Fibroblast of the conjunctiva (primary cell): Measurements from ENCODE around the gene CTNNA3.

Source experiments
- DNase-seq: peaks from one replicate; pipeline ENCODE4 v3.0.0-alpha.2; 2010; ENCODE audit warnings: low read depth

Gene CTNNA3

DNA sequence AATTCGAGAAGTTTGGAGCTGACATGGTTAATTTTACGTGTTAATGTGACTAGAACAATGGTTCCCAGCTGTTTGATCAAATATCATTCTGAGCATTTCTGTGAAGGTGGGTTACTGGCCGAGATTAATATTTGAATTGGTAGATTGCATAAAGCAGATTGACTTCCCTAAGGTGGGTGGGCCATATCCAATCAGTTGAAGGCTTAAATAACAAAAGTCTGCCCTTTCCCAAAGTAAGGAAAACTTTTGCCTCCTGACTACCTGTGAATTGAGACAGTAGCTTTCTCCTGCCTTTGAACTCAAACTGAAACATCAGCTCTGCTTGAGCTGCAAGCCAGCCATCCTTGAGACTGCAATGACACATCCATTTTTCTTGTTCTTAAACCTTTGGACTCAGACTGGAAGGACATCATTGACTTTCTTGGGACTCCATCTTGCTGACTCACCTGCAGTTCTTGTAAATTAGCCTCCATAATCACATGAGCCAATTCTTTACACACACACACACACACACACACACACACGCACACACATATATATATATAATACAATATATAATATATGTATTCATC is 833.2 kb downstream of the CTNNA3 start:
- no peak for DNase-seq

DNA sequence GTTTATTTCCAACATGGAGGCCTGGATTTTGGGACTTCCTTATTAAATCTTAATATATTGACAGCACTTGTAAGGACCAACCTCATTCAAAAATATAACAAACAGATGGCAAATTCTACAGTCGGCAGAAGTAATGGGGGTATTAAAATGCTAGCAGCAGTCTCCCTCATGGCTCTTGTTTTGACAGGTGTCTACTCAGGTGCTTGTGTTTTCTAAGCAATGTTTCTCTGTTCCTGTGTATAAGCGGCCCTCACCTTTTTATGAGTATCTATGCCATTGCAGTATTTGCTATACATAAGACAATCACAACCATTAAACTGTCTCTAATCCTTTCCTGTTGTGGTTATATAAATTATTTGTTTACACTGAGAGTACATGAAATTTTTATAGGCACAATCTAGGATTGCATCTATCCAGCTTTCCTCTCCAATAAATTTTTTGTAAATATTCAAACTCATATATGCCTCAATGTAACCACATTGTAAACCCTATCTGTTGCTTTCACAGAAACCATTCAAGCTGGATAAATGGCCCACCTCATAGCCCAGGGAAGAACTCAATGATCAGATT is 835.5 kb downstream of the CTNNA3 start:
- no peak for DNase-seq

DNA sequence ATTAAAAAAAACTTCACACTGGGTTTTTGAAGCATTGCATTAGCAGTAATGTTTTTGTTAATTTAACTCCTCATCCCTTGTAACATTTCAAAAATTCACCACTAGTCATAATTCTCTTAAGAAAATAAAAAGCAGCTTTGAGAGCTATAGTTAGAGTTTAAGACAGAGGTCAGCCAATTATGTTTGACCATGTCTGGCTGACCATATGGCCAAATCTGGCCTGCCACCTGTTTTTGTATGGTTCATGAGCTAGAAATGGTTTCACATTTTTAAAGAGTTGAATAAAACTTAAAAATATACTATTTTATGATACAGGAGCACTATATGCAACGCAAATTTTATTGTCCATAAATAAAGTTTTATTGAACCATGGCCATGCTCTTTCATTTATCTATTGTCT is 843.2 kb downstream of the CTNNA3 start:
- no peak for DNase-seq

- no peak for DNase-seq
Measured at GRCh38 chr10:66848856-66849255, 847.1 kb downstream of the CTNNA3 start.

GRCh38 chr10:66844176-66844942 is 851.6 kb downstream of the CTNNA3 start:
- no peak for DNase-seq

DNA sequence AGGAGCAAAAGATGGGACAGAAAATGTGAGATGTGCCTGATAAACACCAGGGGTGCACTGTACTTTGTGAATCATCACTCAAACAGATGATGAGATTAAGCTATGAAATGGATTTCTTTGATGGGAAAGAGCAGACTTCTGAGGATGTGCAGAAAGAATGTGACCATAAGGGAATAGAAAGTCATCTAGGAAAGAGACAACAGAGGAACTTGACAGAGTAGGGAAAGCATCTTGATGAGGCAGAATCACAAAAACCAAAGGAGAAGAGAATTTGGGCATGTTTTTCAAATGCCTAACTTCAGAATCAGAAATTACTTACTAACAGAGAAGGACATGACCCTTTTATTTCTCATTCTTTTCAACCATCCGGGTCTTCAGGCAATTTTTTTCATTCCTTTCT is 852.6 kb downstream of the CTNNA3 start:
- DNase-seq = no peak

- no peak for DNase-seq
Measured at GRCh38 chr10:66842867-66843266, 853.1 kb downstream of the CTNNA3 start.

DNA sequence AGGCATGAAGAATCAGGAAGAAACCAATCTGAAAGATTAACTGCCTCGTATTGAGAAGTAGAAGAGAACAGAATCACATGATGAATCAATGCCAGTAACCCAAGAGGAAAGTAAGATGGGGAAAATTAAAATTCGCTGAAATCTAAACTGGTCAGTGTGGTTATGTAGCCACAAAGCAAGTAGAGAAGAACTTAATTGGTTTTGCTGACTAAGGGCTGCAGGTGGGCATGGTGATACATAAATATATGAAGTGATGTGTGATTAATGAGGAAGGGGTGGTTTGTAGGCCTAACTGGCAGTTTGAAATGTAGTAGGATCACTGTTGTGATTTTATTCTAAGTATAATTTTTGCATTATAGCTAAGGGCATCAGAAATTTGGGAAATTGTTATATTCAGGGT is 853.6 kb downstream of the CTNNA3 start:
- DNase-seq = no peak

GRCh38 chr10:66838656-66839055 is 857.3 kb downstream of the CTNNA3 start:
- DNase-seq = no peak

- no peak for DNase-seq
Measured at GRCh38 chr10:66837990-66838389, 858.0 kb downstream of the CTNNA3 start.

- no peak for DNase-seq
Measured at GRCh38 chr10:66837335-66837734, 858.7 kb downstream of the CTNNA3 start.

DNA sequence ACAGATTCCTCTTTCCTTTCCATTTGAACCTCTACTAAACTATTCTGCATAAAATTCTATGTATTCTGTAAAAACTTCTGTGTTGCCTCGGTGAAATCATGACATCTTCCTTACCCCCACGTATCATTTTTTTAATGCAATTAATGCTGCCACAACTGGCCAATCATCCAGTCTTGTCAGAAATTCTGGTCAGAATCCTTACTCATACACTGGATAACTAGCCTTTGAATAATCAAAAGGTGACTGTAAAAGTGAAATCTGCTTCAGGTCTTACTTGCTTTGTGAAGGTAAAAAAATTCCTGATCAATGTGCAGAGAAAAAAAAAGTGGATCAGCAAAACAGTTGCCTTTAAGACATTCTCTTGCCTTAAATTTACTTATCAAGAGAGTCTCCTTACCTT is 859.2 kb downstream of the CTNNA3 start:
- DNase-seq = no peak

- no peak for DNase-seq
Measured at GRCh38 chr10:66836057-66836456, 859.9 kb downstream of the CTNNA3 start.

DNA sequence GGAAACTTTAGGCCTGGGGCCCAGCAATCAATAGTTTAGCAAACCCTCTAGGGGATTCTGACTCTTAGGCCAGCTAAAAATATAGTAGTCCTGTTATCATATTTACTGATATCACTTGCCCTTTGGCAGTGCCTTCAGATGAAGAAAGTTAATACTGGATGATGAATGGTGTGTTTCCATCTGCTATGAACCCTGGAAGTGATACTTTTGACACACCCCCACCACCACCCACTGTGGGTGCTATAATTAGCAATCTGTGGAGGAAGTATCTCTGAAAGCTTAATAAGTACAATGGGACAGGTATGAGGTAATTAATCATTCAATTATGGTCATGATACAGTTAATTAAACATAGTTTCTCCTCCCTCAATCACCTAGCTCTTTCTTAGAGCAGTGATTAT is 860.6 kb downstream of the CTNNA3 start:
- DNase-seq = no peak

DNA sequence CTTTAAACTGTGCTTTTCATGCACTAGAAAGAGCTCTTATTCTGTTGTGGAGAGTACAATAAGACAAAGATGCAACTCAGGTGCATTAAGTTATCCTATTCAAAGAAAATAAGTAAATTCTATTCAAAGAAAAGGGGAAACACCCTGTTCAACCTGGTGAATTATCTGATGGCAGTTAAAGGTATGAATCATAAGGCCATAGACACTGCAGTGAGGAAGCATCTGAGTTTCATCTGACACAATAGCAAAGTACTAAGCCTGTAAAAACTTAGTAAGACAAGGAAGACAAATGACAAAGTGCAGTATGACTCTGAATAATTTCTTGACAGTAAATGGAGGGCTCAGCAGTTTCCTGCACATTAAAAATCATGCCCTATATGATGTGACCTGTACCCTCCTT is 861.2 kb downstream of the CTNNA3 start:
- DNase-seq = no peak

DNA sequence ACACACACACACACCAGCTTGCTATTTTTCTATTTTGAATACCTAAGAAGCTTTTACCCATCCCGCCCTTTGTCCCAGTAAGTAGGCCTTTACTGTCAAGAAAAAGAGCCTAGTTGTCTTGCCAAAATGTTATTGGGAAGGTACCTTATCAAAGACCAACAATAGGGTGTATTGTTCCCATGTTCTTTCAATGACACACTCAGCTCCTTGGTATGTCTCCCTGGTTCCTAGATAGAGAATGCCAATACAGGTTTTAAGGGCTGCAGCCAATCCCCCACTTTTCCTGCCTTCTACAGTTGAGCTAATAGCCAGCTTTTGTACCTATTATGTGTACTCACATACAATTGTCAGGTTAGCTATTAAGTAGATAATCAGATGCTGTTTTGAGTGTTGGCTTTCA is 862.1 kb downstream of the CTNNA3 start:
- DNase-seq = no peak

DNA sequence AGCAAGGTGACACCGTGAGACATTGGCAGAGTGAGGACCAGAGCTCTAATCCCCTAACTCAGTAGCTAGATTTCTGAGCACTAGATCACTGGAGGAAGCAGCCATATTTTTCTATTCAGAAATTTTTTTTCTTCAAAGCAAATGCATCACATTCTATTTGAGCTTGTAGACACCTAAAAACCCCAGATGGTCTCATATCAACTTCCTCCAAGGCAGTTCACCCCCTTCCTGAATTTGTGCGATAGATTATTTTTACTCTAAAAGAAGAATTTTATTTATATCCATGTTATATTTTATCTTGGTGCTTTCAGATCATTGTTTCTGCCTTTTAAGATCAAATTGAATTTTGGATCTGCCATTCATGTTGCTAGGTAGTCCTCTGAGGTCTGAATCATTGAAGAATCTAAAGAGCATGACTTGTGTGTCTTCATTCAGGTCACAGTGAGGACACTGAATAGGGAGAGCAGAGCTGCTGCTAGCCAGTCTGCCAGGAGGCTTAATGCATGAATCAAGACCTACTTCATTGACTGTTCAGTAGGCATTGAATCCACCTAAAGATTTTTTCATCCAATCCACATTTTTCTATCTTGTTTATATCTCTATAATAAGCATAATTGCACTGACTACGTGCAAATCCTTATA is 863.1 kb downstream of the CTNNA3 start:
- no peak for DNase-seq

GRCh38 chr10:66828957-66829356 is 867.0 kb downstream of the CTNNA3 start:
- DNase-seq = no peak

DNA sequence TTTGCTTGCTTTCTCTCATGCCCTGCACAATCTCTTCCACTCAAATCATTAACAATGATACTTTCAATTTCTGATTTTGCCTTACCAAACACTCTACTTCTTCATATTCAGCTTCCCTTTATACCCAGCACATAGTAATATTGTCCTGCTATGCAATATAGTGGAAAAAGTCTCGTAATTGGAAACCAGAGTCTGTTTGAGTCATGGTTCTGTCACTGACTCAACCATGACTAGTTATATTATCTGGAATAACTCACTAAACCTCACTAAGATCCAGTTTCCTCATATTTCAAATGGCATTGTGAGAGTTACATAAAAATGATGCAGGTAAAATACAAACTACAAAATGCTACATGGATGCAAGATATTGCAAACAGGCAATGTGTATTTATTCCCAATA is 868.6 kb downstream of the CTNNA3 start:
- peak; percentile 9 for DNase-seq

DNA sequence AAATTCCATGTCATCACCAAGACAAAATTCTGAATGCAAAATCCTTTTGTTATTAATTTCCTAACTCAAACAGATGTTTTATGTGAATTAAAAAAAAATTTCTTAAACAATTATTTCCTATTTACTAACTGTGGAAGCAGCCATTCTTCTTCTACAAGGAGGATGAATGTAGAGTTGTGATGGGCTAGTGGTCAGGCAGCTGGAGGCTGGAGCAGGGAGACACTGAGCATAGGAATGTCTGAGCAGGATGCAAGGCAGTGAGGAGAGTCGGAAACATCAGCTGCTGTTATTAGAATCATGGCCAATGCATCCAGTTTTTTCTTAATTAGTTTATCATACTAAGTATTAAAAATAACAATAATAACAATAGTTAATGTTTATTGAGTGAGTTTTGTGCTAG is 872.7 kb downstream of the CTNNA3 start:
- DNase-seq = no peak

DNA sequence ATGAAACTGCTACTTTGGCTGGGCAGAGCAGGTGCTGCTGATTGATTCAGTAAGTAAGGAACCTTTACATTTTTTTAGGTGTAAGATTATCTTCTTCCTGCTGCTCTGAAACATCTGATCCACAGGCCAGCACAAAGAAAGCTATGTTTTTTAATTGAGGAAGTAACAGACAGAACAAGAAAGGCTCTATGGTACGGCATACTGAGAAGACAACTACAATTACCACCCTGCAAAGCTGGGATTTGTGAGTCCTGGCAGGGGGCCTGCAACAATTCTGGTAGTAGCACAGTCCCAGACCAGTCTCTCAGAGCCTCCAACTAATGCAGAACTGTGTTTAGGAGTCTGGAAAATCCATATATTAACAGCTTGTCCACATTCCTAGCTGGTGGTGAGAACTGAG is 873.2 kb downstream of the CTNNA3 start:
- DNase-seq = no peak

- DNase-seq = no peak
Measured at GRCh38 chr10:66819691-66820090, 876.3 kb downstream of the CTNNA3 start.

DNA sequence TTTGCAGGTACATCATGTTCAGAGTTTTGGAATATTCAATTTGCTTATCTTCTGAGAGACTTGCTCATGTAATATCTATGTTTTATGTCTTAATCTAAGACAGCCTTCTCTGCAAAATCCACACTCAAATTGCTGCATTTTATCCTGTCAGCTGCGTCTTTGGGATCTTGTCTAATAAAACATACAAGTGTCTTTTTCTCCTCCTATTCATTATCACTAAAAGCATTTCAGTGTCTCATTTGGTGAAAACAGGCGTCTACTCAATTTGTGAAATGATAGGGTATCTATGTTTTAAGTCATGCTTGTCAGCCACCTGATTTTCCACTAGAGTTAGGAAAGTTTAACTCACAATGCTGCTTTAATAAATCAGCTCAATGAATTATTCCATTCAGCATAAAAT is 882.9 kb downstream of the CTNNA3 start:
- DNase-seq = no peak
